NCI-H1417 (cell line): ENCODE results near the gene SUFU.

Source experiments
- DNase-seq, 3 experiments: peaks; one replicate each; lab custom pipeline; 2025; lab: John Stamatoyannopoulos, UW

SUFU gene

DNA sequence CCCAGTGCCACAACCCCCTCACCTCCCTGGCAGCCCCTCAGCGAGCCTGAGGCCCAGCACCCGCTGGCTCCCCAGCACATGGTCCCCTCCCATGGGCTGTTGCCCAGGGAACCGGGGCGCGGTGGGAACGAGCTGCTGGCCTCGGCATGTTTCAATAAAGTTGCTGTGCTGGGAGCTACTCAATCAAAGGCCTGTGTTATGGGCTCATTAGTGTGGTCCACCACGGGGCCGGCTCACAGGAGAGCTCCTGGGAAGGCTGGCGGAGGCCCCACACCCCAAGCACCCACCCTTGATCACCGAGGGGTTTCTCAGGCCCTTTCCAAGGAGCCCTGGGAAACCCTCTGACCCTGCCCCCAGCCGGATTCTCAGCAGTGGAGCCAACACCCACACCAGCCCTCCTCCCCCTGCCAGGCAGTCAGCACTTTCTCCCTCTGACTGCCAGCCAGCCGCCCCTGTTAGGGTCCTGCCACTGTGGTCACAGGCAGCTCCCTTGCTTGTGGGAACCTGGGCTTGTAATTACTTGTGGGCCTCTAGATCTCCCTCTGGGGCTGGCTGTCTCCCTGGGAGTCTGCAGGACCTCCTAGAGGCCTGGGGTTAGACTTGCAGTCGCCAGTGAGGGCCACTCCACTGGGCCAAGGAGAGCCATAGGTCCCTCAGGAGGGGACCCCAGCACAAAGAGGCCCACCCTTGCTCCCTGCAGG is 115.7 kb downstream of the SUFU start:
- no peak for DNase-seq

DNA sequence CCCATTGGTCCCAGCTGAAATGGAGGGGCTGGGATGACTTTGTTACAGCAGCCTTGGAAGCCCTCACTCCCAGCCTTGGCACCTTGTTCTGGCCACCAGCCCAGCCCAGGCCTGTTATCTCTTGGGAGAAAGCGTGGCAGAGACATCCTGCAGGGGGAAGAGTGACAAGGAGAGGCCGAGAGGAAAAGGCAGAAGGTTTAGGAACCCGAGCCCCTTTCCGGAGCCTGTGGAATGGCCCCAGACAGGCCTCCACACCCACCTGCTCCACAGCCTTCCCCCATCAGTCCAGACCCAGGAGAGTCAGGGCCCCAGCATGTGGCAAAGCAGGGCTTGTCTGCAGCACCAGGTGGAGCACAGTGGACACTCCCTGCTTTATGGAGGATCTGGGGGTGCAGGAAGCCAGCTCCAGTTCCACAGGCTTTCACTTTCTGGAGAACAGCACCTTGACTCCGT is 116.4 kb downstream of the SUFU start:
- DNase-seq: no peak

DNA sequence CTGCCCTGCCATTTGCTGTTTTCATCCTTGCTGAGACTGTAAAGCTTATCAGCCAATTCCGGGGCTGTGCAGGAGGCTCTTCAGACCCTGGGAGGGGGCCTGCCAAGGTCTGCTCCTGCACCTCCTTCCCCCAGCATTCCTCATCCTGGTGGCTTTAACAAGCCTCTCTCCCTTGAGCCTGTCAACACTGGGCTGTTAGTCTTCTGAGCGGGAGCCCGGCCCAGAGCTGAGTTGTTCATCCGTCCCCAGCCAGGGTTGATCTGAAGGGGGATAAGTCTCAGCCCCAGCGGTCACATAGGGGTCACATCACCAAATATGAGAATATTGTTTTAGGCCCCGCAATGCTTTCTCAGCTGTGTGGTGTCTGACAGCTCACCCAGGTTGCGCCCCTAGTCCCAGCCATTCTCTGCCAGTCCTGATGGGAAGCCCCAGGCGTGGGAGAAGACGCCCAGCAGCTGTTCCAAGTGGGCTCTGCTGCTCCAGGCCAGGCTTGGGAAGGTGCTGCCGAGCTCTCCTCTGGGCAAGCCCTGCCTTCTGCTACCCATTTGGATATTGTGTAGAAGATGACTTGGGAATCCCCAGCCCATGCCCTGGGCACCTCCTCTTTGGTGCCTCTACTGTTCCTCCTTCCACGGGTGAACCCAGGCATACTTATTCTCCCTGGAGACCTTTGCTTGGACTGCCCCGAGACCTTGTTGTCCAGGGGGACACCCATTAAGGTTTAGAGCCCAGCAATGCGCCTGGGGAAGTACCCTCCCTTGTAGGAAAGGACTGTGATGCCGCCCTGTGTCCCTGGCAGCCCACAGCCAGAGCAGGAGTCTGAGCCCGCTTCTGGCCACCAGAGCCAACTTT is 117.0 kb downstream of the SUFU start:
- DNase-seq: no peak

DNA sequence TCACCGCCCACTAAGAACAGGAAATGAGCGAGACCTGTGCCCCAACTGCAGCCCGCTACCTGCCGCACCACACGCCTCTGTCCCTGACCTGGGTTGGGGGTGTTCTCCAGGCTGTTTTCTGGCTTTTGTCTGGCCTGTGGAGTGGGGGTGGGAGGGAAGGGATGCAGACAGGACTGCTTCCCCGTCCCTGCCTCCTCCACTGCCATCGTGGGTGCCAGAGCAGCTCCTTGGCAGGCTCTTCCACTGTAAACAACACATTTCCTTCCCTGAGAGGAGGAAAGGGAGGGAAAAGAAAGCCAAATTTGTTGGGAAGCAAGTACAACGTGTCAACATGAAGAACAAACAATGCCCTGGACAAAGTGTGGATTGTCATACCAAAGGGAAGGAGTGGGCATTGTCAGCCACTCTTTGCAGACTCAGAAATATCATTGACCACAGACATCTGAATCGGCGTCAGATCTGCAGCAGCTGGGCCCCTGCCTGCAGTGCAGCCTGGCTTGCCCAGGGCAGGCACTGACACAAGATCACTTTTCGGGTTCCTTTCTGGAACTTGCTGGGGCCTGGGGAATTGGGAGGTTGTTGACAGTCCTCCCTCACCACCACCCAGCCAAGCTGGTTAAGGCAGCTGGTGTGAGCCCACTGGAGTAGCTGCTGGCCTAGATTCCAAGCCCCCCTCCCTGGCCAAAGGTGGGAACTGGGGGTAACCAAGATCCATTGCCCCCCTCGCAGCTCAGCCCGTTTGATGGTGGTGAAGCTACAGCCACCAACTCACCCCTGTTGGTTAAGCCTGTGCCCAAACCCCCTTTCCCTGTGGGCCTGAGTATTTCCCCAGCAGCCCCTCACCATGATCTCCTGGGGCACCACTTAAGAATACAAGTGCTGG is 117.9 kb downstream of the SUFU start:
- no peak for DNase-seq

DNA sequence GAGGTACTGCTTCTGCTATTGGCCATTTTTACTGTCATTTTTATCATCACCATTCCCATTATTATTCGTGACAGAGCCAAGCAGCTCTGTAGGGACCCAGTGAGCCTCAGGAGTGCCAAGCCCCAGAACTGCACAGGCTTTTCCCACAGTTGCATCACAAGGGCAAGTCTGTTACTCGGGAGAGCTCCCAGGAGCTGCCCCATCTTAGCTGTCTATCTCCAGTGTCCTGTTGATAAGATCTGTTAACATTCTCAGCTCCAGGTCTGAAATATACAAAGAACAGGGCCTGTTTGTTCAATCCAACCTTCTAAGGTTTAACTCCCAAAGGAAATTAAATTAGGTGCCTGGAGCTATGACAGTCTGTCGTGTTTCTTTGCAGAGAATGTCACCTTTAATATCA is 120.3 kb downstream of the SUFU start:
- no peak for DNase-seq

DNA sequence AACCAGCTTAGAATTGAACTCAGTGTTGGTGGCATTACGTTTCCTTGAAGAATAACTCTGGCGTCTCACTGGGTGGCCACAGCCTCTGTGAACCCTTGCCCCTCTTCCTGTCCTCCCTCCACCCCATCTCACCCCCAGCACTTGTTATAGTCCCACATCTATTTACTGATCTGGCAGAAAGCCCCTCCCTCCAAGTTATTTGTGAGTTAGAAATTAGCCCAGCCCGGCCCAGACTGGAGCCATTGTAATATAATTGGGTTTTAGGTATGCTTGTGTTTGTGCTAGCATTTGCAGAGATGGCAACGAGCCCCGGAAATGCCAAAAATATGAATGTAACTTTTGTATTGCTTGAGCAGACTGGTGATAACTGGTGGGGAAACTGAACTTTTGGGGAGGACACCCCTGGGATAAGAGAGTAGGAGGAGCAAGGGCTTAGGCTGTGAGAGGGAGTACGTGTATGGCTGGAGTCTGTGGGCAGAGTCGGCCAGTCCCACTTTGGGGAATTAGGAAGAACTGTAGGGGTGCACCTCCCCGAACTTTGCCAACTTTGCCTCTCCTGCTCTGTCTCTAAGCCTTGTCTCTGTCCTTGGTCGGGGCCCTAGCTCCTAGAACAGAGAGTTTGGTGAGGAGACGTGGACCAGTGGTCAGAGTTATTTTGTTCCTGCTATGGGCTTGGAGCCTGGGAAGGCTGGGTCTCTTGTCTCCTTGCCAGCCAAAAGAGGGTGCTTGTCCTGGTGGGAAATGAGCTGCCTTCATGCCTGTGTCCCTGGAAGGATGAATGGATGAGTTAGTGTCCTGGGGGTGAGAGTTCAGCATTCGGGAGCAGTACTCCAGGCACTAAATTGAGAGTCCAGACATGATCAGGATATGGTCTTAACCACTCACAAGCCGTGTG is 121.2 kb downstream of the SUFU start:
- no peak for DNase-seq

DNA sequence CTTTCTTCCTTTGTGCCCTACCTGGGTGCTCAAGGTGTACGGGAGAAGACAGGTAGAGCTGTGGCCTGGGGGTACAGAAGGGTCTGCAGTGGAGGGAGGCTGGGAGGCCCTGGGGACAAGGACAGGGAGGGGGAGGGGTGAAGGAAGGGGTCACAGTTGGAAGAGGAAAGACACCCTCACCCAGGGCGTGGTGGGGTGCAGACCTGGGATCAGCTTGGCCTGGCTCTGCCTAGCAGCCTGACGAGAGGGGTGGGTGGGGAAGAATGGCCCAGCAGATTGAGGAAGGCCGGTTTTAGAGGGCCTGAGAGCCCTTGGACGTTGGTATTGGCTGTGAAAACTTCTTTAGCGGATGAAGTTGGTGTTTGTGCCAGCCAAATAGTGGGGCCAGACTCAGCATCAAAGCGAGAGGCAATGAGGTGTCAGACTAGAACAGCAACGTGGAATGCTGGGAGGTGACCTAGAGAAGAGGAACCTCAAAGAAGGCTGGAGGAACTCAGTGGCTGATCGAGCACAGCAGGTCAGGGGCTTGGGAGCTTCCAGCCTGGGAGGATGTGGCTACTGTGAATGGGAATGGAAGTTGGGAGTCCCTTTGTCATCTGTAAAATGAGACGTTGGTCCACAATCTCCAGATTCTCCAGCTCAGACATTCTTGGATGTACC is 122.4 kb downstream of the SUFU start:
- DNase-seq: no peak

DNA sequence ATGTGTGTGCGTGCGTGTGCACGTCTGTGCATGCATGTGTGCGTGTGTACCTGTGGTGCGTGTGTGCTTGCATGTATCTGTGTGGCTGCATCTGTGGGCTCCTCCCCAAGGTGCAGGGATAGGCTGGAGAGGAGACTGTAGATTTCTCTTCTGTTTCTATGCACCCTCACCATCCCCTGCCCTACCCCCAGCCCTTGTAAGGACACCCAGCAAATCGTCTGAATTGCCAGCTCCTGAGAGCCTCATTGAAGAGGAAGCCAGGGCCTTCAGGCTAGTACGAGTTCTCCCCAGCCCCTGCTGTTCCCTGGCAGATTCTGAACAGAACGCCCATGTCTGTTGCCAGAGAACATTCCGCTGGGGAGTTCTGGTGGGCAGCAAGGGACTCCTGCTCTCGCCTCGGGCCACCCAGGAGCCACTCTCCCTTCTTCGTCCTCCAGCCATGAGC is 123.5 kb downstream of the SUFU start:
- no peak for DNase-seq

DNA sequence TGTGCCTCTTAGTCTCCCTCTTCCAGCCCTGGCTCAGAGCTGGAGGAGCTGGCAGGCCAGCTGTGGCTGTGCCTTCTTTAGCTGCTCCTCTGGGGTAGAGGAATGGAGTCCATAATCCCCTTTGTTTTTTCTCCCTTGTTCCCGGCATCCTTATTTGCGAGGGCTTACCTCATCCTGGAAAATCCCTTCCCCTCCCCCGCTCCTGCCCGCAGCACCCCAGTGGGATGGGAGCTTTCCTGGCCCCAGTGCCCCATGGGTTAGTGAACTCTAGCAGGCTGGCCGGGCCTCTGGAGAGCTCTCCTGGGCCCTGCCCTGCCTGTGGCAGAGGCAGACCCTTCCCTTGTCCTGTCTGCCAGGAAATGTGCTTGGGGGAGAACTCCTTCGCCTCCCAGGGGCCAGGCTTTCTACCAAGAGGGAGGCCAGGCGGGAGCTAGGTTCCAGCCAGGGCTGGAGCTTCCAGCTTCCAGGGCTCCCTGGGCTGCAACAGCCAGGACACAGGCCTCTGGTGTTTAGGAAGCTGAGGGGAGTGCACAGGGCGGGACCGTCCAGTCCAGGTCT is 124.0 kb downstream of the SUFU start:
- no peak for DNase-seq

DNA sequence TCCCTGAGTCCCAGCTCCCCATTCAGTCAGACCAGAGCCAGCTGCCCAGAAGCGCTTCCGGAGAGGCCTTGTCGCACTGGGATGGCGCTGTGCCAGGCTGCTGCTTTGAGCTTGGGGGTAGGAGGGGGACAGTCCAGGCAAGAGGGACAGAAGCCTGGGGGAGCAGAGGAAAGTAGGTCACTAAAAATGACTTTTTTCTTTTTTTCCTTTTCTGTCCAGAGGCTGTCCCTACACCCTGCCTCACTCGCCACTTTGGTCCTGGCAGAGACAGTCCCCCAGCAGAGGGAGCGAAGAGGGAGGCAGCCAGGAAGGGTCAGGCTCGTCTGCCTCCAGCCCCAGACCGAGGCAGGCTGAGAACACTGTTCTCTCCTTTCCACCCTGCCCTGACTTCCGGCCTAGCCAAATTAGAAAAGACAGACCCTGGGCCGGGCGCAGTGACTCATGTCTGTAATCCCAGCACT is 124.7 kb downstream of the SUFU start:
- no peak for DNase-seq

DNA sequence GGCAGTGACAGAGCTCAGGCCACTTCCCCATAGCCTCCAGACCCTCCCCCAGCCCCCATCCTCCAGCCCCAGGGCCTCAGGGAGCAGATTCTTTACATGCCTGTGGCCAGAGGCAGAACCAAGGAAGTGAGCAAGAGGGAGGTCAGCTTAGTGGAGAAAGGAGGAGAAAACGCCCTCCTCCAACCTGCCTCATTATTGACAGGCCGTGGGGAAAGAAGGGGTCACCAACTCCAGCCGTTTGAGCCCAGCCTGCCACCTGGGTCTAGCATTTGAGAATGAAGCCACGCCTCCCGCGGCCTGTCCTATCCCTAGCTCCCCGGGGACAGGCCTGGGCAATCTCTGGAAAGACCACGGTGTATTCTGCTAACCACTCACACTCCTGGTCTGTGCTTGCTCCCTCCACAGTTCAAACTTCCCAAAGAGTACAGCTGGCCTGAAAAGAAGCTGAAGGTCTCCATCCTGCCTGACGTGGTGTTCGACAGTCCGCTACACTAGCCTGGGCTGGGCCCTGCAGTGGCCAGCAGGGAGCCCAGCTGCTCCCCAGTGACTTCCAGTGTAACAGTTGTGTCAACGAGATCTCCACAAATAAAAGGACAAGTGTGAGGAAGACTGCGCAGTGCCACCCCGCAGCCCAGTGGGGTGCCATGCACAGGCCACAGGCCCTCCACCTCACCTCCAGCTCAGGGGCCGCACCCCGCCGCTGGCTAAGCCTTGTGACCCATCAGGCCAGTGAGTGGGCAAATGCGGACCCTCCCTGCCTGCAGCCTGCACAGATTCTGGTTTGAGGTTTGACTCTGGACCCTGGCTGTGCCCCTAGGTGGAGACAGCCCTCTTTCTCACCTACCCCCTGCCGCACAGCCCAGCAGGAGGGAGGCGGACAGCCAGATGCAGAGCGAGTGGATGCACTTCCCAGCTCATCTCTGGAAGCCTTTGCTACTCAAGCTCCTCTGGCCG is 126.2 kb downstream of the SUFU start:
- no peak for DNase-seq

DNA sequence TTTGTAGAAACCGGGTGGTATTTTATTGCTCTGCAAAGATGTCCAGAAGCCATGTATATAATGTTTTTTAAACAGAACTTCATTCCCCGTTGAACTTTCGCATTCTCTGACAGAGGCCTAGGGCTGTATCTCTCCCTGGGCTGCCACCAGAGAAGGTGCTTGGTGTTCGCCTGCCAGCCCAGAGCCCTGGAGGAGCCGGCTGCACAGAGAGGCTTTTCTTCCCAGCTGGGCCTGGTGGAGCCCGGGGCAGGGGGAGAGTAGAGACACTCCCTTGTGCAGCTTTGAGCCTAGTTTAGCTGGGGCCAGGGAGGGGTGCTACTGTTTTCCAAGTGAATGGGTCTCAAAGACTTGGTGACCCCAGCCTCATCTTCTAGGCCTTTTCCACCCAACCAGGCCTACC is 126.9 kb downstream of the SUFU start:
- DNase-seq: no peak

DNA sequence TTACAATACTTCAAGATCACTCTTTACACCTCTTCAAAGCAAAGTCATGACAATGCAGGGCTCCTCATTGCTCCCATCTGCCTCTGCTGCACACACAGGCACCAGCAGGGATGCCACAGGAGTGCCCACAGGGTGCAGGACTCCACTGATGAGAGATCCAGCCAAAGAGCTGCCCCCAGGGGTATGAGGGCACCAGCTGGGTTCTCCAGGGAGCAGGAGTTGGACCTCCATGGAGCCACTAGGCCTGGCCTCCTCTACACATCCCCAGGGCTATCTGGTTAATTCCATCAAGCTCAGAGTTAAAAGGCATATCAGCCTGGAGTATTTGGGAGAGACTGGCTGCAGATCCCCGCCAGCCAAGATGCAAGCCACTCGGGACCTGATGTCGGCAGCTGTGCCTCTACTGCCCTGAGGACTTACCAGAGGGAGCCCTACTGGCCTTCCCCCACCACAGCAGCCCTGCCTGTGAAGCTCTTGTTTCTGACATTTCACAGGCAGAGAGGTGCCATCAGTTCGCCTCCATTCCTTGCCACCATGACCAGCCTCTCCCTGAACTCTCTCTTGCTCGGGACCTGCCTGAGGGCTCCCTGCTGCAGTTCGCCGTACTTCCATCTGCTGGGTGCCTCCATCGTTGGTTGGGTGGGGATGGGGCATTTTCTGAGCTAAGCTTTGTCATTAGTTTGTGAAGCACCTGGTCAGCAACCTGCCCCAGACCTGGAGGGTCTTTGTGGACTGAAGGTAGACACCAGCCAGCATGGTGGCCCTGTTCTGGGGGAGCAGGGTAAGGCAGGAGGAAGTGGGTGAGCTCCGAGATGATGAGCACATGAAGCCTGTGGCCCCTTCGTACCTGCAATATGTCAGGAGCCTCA is 128.0 kb downstream of the SUFU start:
- no peak for DNase-seq

DNA sequence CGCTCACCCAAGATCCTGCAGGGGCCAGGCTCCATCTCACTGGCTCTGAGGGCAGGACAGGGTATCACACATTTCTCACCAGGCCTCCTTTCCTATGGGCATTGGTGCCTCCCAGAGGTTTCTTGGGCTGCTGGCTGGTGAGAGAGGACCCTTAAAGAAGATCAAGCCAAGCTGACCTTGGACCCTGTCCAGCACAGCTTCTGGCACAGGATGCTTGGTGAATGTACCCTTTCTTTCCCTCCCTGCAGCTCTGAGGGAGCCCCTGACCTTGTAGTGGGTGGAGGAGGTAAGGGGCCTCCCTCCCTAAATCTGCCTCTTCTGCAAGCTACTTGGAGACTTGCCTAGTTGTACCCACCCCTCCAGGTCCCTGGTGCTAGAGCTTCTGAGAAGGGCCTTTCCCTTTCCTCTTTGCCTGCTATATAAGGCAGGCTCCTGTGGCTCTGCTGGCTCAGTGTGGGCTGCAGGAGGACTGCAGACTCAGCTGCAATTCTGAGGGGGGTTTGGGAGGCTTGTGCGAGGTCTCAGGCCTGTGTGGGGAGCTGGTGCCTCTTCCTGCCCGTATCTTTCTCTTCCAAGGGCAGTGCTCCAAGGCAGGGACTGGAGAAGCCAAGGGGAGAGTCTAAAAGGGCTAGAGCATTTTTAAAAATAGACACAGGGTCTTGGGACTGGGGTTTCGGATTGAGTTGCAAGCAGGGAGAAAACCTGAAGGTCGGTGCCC is 128.8 kb downstream of the SUFU start:
- no peak for DNase-seq

DNA sequence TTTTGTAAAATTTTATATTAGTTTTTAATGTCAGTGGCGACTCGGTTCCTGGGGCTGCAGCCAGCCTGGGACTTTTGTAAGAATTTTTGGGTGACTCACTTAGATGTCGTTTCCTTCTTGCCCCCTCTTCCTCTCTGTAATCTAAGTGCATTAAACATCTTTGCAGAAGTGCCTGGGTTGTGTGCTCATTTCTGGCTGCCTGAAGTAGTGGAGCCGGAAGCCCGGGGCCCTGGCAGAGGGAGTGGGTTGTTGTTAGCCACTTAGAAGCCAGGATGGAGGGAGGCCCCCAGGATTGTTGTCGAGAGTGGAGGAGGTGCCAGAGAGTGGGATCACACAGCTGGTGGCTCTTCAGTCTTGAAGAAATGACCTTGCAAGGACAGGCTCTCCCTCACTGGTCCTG is 129.5 kb downstream of the SUFU start:
- DNase-seq: no peak

DNA sequence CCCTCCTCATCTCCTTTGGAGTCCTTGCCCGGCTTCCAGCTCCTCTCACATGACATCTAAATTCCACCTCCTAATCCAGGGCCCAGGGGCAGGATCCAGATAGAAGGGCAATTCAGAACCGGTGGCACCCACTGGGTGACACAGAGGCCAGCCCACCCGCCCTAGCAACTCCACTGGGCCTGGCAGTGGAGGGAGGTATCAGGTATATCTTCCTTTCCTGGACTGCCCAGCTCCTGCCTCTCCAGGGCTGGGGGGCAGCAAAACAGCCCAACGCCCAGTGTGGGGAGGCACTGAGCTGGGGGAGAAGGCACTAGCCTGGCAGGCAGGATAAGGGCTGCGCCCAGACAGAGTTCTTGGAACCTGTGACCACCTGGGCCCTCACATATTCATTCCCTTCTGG is 130.1 kb downstream of the SUFU start:
- no peak for DNase-seq

DNA sequence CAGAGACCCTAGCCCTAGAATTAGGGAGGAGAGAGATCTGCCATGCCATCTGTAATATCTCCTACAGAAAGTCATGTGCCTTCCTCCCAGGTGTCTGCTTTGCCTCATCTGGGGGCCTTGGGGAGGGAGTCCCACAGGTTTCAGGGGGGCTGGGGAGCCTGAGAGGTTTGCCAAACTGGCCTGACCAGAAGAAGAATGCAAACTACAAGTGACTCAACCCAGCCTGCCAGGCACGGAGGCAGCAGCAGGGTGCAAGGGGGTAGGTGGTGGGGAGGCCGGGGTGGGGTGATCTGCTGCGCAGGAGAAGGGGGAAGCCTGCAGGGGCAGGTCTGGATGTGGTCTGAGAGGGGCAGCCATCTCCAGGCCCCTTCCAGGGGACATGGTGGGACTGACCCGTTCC is 130.9 kb downstream of the SUFU start:
- DNase-seq: no peak

DNA sequence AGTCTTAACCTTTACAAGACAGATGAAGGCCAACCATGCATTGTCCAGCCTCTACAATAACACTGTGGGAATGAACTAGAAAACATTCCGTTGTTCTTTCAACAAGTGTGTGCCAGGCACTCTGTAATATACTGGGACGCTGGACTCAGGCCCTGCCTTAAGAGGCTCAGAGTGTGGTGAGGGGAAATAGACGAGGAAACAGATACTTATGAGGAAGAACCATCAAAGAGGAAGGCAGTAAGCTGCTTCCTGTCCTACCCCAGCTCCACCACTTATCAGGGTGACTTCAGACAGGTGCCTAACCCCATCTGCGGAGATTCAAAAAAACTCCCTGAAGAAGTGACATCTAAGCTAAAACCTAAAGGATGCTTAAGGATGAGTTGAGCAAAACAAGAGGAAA is 131.6 kb downstream of the SUFU start:
- DNase-seq: no peak
